ENCODE results near the gene NOXO1. TPM values are rescaled to one million over a fixed set of nuclear protein-coding genes. Genes with fewer than 3 reads are reported as not detected.

The NOXO1 gene
- total and polyA plus RNA-seq, 4 donors: 0.28 to 0.67 (median 0.63) TPM; not detected in 1

DNA sequence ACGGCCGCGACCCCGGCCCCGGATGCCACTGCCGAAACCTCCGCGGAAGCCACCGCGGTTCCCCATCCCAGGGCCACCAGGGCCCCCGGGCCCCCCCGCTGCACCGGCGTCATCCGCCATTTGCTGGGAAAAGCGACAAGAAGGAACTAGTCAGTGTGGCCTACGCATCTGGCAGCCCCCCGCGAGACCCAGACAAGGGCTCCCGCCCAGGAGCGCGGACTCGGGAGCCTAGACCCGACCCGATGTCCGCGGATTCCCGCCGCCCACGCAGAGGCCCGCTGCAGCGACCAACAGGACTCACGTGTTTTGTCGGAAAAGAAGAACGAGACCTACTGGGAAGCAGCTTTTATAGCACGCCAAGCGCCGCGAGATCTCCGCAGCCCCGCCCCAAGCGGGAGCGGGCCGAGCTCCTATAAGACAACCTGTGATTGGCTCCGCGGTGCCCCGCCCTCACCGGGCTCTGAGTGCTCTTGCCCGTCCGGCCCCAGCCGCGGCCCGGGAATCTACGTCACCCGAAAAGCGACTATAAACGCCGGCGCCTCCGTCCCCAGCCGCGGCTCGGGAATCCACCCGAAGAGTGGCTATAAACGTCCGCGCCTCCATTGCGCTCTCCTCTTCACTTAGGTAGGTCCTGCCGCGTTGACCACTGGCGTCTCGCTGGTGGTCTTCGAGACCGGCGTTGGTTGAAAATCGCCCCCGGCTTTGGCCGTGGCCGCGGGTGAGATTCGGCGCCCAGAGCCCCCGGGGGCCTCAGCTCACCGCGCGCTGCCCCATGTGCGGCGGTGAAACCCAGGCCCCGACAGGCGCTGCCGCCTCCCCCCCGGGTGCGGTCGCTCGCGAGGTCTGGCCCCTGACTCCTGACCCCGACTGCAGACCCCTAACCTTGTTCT is 16.5 kb downstream of the NOXO1 start, which contains the start of gene RPS2:
Gene RPS2 (minus strand): TSS at position 321 of the 890 bp plus-strand sequence. CDS start 201 bp downstream, at position 120.
- WGBS: 1% methylated on average over 97 of the region's 97 CpGs
- TF ChIP-seq RXRA (IDR thresholded peaks at IDR 0.05) (peak; percentile 22 to 33), HNF4A (conservative IDR thresholded peaks at IDR 0.05) (peak in 1 of 2 donors; percentile 13), CTCF (IDR thresholded peaks at IDR 0.05; ENCODE audit: low read depth, low read length, missing input control) (no peak), FOXA2 (IDR thresholded peaks at IDR 0.05) (no peak), GABPA (IDR thresholded peaks at IDR 0.05 in 1 of 2, conservative IDR thresholded peaks at IDR 0.05 in 1 of 2) (peak in 1 of 2 donors; percentile 81), SP1 (IDR thresholded peaks at IDR 0.05) (peak; percentile 93), NR2F2 (IDR thresholded peaks at IDR 0.05) (peak; percentile 20), RAD21 (IDR thresholded peaks at IDR 0.05) (no peak), ZBTB33 (IDR thresholded peaks at IDR 0.05) (peak; percentile 99), JUND (IDR thresholded peaks at IDR 0.05) (no peak), EGR1 (IDR thresholded peaks at IDR 0.05; ENCODE audit: low read depth in 2 of 2) (peak; percentile 95 to 98), HNF4G (IDR thresholded peaks at IDR 0.05) (no peak), TAF1 (conservative IDR thresholded peaks at IDR 0.05) (peak; percentile 99), FOXA1 (IDR thresholded peaks at IDR 0.05) (no peak), YY1 (IDR thresholded peaks at IDR 0.05) (peak; percentile 94), ATF3 (IDR thresholded peaks at IDR 0.05) (no peak)
- TF ChIP-seq, protein P1, sequence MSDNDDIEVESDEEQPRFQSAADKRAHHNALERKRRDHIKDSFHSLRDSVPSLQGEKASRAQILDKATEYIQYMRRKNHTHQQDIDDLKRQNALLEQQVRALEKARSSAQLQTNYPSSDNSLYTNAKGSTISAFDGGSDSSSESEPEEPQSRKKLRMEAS (IDR thresholded peaks at IDR 0.05): peak; percentile 62
- TF ChIP-seq, protein P2, sequence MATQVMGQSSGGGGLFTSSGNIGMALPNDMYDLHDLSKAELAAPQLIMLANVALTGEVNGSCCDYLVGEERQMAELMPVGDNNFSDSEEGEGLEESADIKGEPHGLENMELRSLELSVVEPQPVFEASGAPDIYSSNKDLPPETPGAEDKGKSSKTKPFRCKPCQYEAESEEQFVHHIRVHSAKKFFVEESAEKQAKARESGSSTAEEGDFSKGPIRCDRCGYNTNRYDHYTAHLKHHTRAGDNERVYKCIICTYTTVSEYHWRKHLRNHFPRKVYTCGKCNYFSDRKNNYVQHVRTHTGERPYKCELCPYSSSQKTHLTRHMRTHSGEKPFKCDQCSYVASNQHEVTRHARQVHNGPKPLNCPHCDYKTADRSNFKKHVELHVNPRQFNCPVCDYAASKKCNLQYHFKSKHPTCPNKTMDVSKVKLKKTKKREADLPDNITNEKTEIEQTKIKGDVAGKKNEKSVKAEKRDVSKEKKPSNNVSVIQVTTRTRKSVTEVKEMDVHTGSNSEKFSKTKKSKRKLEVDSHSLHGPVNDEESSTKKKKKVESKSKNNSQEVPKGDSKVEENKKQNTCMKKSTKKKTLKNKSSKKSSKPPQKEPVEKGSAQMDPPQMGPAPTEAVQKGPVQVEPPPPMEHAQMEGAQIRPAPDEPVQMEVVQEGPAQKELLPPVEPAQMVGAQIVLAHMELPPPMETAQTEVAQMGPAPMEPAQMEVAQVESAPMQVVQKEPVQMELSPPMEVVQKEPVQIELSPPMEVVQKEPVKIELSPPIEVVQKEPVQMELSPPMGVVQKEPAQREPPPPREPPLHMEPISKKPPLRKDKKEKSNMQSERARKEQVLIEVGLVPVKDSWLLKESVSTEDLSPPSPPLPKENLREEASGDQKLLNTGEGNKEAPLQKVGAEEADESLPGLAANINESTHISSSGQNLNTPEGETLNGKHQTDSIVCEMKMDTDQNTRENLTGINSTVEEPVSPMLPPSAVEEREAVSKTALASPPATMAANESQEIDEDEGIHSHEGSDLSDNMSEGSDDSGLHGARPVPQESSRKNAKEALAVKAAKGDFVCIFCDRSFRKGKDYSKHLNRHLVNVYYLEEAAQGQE (IDR thresholded peaks at IDR 0.05): peak; percentile 90
- Histone ChIP-seq H3K27me3 (ENCODE audit: control insufficient read depth in 4 of 4, insufficient read depth in 4 of 4, low read length in 3 of 4) (no peaks in the 10 kb centered on the region), H3K9ac (ENCODE audit: low read depth in 1 of 2, low read length in 2 of 2) (peak within 1 kb of the TSS; percentile 61 to 99), H3K4me3 (ENCODE audit: low read depth in 1 of 3, low read length in 3 of 3) (peak within 1 kb of the TSS; percentile 81 to 97 (median 82)), H3K4me1 (ENCODE audit: control insufficient read depth in 4 of 4, insufficient read depth in 4 of 4, low read length in 3 of 4) (peaks cover 4 to 30% (median 25%) of the 10 kb centered on the region in 4 donors), H3K9me3 (ENCODE audit: control insufficient read depth in 4 of 4, low read length in 3 of 4) (no peaks in the 10 kb centered on the region), H3K36me3 (ENCODE audit: control insufficient read depth in 4 of 4, insufficient read depth in 3 of 4, low read depth in 1 of 4, low read length in 3 of 4) (peaks cover 0 to 26% (median 7%) of the 10 kb centered on the region in 4 donors), H3K27ac (ENCODE audit: low read depth in 1 of 2, low read length in 2 of 2) (peak within 1 kb of the TSS; percentile 89 to 93)
- DNase-seq (ENCODE audit: low spot score): peak; percentile 96

All from liver (tissue), 9 donors.